RWPE2 (cell line): ENCODE measurements around the gene KAZN.

ENCODE experiments used
- ATAC-seq: fragments of 200-7000 bp; cut with Tn5 transposase; 3 replicates; pipeline ENCODE4 v1.9.1; 2021; ENCODE audit warnings: low read depth
- DNase-seq: peaks from one replicate; pipeline ENCODE4 v3.0.0-alpha.2; 2020; ENCODE audit warnings: low spot score
- H3K27ac ChIP-seq: fragments of 450-650 bp; 2 replicates; pipeline ENCODE4 v1.5.1; 2017; ENCODE audit warnings: mild to moderate bottlenecking; ENCODE audit not compliant: poor library complexity, severe bottlenecking
- H3K27me3 ChIP-seq: fragments of 250-450 bp; sonication (Bioruptor Pico); 2 replicates; pipeline ENCODE4 v1.5.1; 2021; ENCODE audit warnings: mild to moderate bottlenecking, moderate library complexity; ENCODE audit not compliant: insufficient read depth, poor library complexity, severe bottlenecking
- H3K36me3 ChIP-seq: fragments of 250-450 bp; sonication (Bioruptor Pico); 2 replicates; pipeline ENCODE4 v1.5.1; 2020; ENCODE audit warnings: low read depth, mild to moderate bottlenecking, moderate library complexity
- H3K4me1 ChIP-seq: fragments of 250-450 bp; sonication (Bioruptor Pico); 2 replicates; pipeline ENCODE4 v1.5.1; 2021; ENCODE audit warnings: mild to moderate bottlenecking, moderate library complexity; ENCODE audit not compliant: insufficient read depth, poor library complexity, severe bottlenecking
- H3K4me3 ChIP-seq: fragments of 250-450 bp; sonication (Bioruptor Pico); 2 replicates; pipeline ENCODE4 v1.5.1; 2021; ENCODE audit warnings: mild to moderate bottlenecking, moderate library complexity; ENCODE audit not compliant: severe bottlenecking
- H3K9me3 ChIP-seq: fragments of 250-450 bp; sonication (Bioruptor Pico); 2 replicates; pipeline ENCODE4 v1.5.1; 2021; ENCODE audit warnings: mild to moderate bottlenecking, moderate library complexity; ENCODE audit not compliant: severe bottlenecking
- TF ChIP-seq, protein P1 (sequence below): fragments of 450-650 bp; IDR thresholded peaks from one replicate; pipeline ENCODE4 v1.5.1; 2017; ENCODE audit warnings: mild to moderate bottlenecking, moderate library complexity; ENCODE audit not compliant: poor library complexity, severe bottlenecking

The KAZN gene

GRCh38 chr1:14795589-14795988 lies 197.1 kb downstream of the KAZN start:
- H3K27me3 ChIP-seq, result no peaks in the 10 kb centered on the region
- DNase-seq, result no peak
- no peaks in the 10 kb centered on the region for H3K9me3 ChIP-seq
- no peaks in the 10 kb centered on the region for H3K36me3 ChIP-seq
- H3K4me1 ChIP-seq, result no peaks in the 10 kb centered on the region
- no peak overlapping the region for H3K27ac ChIP-seq
- ATAC-seq, result no peak
- TF ChIP-seq, protein P1, sequence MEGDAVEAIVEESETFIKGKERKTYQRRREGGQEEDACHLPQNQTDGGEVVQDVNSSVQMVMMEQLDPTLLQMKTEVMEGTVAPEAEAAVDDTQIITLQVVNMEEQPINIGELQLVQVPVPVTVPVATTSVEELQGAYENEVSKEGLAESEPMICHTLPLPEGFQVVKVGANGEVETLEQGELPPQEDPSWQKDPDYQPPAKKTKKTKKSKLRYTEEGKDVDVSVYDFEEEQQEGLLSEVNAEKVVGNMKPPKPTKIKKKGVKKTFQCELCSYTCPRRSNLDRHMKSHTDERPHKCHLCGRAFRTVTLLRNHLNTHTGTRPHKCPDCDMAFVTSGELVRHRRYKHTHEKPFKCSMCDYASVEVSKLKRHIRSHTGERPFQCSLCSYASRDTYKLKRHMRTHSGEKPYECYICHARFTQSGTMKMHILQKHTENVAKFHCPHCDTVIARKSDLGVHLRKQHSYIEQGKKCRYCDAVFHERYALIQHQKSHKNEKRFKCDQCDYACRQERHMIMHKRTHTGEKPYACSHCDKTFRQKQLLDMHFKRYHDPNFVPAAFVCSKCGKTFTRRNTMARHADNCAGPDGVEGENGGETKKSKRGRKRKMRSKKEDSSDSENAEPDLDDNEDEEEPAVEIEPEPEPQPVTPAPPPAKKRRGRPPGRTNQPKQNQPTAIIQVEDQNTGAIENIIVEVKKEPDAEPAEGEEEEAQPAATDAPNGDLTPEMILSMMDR, result no peak
- H3K4me3 ChIP-seq, result no peak overlapping the region

GRCh38 chr1:14800014-14800413 lies 201.5 kb downstream of the KAZN start:
- H3K27ac ChIP-seq, result no peak overlapping the region
- no peak overlapping the region for H3K4me3 ChIP-seq
- no peaks in the 10 kb centered on the region for H3K4me1 ChIP-seq
- H3K9me3 ChIP-seq, result no peaks in the 10 kb centered on the region
- ATAC-seq (no peak), DNase-seq (no peak)
- no peaks in the 10 kb centered on the region for H3K27me3 ChIP-seq
- TF ChIP-seq, protein P1, result no peak
- no peaks in the 10 kb centered on the region for H3K36me3 ChIP-seq

- TF ChIP-seq, protein P1, result no peak
- Histone ChIP-seq H3K4me1 (no peaks in the 10 kb centered on the region), H3K27me3 (no peaks in the 10 kb centered on the region), H3K9me3 (no peaks in the 10 kb centered on the region), H3K4me3 (no peak overlapping the region), H3K27ac (no peak overlapping the region), H3K36me3 (no peaks in the 10 kb centered on the region)
- no peak for DNase-seq
- no peak for ATAC-seq
Measured at GRCh38 chr1:14800500-14801076, 202.1 kb downstream of the KAZN start.

- H3K4me3 ChIP-seq, result no peak overlapping the region
- H3K36me3 ChIP-seq, result no peaks in the 10 kb centered on the region
- H3K27me3 ChIP-seq, result no peaks in the 10 kb centered on the region
- H3K9me3 ChIP-seq, result peaks cover 4% of the 10 kb centered on the region
- no peak overlapping the region for H3K27ac ChIP-seq
- no peaks in the 10 kb centered on the region for H3K4me1 ChIP-seq
- ATAC-seq, result no peak
- DNase-seq, result no peak
- TF ChIP-seq, protein P1, result no peak
Measured at GRCh38 chr1:14803002-14803789, 204.7 kb downstream of the KAZN start.

DNA sequence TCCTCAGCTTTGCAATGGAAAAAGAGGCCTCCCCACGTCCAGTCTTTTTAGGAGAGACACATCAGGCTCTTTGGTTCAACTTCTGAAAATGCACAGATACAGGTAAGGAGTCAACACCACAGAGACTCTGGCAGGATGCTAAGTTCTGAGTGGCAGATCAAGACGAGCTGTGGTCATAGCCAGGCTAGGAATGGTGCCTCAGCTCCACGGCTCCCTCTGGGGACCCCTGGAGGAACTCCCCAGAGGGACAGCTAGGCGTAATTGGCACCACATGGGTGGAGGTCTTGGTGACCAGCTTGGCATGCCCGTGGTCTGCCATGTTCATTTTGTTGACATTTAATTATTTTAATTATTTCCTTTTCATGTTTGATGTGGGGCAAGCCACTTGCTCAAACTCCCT lies 206.1 kb downstream of the KAZN start:
- TF ChIP-seq, protein P1, result peak; percentile 28
- no peak overlapping the region for H3K27ac ChIP-seq
- H3K4me1 ChIP-seq, result no peaks in the 10 kb centered on the region
- no peak overlapping the region for H3K4me3 ChIP-seq
- peaks cover 9% of the 10 kb centered on the region for H3K9me3 ChIP-seq
- ATAC-seq (peak; percentile 49; the same call in 1 of the 3 replicates), DNase-seq (no peak)
- no peaks in the 10 kb centered on the region for H3K27me3 ChIP-seq
- H3K36me3 ChIP-seq, result no peaks in the 10 kb centered on the region
